Measurements from ENCODE around the gene OSBPL2.

The OSBPL2 gene

DNA sequence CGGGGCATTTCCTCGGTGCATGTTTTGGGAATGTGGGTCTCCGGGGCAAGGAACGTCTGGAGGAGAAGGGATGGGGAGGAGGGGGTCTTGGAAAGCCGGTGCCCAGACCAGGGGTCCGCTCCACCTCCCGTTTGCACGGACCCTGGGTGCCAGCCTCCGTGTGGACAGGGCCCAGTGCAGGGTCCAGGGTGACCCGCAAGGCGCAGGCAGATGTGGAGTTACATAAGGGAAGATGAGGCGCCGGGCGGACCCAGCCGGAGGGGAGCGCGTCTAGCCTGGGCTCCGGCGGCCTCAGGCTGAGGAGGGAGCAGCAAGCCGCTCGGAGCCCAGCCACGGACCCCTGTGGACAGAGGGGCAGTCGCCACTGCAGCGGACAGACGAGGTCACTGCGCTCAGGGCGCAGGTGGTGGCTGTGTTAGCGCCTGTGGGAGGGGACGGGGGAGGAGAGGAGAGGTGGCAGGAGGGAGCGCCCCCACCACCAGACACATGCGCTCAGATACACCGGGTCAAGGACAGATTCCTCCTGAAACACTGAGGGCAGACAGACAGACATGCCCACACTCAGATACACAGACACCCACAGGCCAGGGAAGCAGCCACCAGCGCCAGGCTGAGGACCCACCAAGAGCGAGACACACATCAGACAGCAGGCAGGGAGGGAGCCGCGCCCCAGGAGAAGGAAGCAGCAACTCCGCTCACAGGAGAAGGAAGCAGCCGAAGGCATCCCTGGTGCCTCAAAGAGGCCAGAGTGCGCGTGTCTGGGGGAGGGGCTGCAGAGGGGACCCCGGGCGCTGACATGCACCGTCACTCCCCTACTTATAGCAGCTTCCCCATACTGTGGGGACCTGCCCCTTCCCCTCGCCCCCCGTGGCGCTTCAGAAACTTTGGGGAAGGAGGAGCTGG, 17.4 kb upstream of the OSBPL2 start:
- in situ Hi-C loops (cut with MboI; ENCODE audit: low sequenced_read_pairs), result no loop called here

DNA sequence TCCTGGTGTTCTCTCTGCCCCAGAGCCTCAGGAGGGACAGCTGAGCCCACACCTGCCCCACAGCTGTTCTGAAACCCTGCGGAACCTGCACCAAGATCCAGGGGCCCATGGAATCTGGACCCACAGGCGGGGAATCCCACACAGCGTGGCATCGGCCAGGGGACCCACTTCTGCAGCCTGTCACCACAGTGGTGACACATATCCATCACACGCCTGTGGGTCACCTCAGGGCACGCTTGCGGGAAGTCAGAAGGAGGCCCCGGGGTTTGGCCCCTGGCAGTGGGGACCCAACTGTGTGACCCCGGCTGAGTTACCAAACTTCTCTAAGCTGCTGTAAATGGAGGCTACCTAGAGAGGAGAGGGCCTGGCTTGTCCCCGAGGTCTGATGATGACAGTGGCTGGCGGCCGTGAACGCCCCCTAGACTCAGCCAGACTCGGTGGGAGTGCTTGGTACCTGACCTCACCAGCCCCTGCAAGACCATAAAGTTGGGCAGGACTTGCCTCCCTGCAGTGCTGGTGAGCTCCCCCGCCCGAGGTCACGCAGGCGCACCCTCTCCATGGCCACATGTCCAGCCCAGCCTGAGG, 16.0 kb upstream of the OSBPL2 start:
- in situ Hi-C loops (cut with MboI; ENCODE audit: low sequenced_read_pairs), result no loop called here

DNA sequence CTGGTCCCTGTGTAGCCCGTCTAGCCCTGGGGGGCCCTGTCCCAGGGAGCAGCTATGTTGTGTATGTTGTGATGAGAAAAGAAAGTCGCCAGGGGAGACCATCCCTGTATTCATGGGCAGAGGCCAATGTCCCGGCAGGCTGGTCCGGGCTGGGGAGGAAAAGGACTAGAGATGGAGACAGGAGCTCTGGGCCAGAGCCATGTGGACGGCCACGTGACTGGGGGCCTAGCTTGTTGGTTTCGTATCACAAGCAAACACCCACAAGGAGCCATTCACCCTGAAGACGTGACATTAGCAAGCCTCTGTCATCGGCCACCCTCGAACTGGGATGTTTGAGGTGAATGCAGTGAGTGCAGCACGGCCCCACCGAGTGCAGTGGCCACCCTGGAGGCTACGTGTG, 15.3 kb upstream of the OSBPL2 start:
- in situ Hi-C loops (cut with MboI; ENCODE audit: low sequenced_read_pairs), result no loop called here

DNA sequence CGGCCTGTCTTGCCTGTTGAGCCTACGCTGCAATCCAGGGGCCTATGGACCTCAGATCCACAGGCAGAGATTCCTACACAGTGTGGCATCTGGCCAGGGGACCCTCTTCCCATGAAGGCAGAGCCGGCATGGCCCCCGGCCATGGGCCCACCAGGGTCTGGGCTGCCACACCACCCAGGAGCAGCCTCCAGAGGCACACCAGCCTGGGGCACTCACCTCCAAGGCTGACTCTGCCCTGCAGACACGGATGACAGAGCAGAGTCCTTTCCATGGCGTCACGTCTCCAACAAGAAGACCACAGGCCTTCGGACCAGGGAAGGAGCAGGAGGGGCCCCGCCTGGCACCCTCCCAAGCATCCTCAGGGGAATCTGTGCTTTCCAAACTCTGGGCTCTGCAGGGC, 14.8 kb upstream of the OSBPL2 start:
- in situ Hi-C loops (cut with MboI; ENCODE audit: low sequenced_read_pairs), result no loop called here

DNA sequence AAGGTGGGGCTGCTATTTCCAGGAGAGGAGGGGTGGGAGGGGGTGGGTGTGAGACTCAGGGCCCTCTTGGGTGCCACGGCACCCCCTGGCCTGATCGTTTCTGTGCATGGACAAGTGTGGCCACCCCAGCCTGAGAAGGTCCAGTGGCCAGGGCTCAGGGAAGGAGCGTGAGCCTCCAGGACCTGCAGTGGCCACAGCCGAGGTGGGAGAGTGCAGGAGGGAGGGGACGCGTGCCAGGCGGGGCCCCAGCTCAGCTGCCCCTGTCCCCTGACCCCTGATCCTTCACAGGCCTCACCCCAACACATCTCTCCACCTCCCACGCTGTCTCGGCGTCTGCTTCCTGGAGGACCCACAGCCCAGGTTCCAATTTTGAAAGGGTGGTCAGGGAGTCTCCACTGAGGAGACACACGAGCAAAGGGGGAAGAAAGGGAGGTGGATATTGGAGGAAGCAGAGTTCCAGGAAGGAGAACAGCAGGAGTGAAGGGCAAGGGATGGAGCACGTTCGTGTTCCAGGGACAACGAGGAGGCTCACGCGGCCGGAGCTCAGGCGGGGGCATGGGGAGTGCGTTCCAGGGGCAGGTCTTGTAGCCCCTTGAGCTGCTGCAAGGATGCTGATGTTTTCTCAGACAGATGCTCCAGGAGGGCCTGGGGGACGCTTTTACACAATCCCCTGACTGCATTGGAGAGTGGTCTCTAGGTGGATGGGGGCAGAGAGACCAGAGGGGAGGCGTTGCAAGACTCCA, 14.0 kb upstream of the OSBPL2 start:
- in situ Hi-C loops (cut with MboI; ENCODE audit: low sequenced_read_pairs), result no loop called here

DNA sequence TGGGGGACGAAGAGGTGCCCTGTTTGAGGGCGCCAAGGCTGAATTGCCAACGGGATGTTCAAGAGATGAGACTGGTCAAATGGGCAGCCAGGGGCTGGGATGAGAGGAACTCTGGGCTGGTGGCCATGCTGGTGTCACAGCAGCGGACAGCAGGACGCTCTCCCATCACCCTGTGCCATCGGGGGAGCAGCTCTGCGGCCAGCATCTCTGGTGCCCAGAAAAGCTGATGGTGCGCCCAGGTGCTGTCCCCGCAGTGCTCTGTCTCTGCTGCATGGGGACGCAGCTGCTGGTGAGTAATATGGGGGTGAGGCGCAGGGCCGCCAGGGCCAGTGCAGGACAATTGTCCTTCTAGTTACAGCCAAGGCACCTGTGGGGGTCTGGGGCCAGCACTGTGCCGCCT, 13.3 kb upstream of the OSBPL2 start:
- in situ Hi-C loops (cut with MboI; ENCODE audit: low sequenced_read_pairs), result no loop called here

DNA sequence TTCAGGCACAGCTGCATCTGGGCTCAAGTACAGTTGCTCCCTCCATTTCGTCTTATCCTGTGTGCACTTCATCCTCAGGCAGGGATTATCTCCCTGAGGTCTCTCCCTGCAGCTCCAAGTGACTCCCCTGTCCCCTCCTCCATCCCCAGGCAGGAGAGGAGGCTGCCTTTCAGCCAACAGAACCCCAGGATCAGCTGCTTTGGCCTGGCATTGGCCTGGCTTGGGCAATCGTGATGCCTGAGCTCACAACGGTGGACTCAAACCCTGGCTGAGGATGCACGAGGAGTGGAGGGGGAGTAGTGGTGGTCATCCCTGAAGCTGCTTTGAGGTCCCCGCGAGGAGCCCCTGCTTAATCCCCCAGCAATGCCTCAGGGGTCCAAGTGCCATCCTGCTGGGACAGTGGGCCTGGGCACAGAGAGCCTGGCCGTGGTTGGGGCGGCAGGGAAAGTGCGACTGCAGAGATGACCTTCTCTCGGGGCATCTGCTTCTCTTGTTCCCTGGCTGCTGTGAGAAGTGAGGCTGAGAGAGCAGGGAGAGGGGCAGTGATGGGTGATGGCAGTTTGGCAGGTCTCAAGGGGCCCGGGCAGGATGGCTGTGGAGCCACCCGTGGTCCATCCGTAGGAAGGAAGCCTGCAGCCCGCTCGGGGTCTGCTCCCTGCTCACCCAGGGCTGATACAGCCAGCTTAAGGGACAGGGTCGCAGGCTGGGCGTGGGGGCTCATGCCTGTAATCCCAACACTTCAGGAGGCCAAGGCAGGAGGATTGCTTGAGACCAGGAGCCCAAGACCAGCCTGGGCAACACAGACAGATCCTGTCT, 12.3 kb upstream of the OSBPL2 start:
- in situ Hi-C loops (cut with MboI; ENCODE audit: low sequenced_read_pairs), result no loop called here

DNA sequence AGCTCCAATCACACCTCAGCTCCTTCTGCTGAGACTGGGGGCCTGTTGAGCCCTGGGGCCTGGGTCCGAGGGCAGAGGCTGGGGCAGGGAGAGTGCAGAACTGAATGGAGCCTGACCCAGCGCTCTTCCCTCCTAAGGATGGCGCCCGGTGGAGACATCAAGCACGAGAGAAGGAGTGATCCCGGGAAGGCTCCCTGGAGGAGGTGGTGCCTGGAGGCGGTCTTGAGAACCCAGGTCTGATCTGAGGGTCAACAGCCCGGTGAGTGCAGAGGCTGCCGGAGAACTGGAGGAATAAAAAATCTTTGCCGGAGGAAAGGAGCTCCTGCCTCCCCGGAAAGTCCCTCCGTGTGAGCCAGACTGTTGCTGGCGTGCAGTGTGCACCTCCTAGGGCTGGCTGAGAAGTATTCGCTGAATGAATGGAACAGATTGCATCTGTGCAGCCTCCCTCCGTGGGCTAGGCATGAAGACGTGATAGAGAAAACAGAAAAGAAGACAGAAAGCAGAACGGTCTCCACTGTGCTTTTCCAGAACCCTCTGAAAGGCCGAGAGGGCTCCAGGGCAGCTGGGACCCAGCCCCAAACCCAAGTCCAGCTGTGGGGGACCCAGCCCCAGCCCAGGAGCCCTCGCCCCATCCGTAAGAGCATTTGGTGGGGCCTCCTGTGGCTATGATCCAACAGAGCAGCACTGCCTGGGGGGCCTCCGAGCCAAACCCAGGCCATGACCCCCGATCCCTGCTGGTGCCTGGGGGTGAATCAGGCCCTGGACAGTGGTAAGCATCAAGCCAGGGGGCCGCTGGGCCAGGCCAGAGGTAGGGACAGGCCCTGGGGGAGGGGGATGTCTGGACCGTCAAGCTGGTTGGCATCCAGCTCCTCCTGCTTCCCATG, 11.4 kb upstream of the OSBPL2 start:
- in situ Hi-C loops (cut with MboI; ENCODE audit: low sequenced_read_pairs), result no loop called here

DNA sequence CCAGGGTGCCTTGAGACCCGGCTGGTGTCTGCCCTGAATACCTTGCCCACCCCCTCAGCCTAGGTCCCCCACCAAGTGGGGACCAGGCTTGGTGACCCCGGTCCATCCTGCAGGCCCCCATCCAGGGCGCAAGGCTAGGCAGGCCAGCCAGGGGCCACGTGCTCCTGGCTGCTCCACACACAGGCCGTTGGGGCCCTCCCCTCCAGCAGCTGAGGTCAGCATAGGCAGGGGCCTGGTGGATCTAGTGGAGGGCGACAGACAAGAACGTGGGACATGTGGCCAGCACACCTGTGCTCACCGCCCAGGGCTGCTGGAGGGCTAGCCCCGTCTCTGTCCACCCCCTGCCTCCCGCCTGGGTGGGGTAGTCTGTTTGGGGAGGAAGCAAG, 10.7 kb upstream of the OSBPL2 start:
- in situ Hi-C loops (cut with MboI; ENCODE audit: low sequenced_read_pairs), result no loop called here

DNA sequence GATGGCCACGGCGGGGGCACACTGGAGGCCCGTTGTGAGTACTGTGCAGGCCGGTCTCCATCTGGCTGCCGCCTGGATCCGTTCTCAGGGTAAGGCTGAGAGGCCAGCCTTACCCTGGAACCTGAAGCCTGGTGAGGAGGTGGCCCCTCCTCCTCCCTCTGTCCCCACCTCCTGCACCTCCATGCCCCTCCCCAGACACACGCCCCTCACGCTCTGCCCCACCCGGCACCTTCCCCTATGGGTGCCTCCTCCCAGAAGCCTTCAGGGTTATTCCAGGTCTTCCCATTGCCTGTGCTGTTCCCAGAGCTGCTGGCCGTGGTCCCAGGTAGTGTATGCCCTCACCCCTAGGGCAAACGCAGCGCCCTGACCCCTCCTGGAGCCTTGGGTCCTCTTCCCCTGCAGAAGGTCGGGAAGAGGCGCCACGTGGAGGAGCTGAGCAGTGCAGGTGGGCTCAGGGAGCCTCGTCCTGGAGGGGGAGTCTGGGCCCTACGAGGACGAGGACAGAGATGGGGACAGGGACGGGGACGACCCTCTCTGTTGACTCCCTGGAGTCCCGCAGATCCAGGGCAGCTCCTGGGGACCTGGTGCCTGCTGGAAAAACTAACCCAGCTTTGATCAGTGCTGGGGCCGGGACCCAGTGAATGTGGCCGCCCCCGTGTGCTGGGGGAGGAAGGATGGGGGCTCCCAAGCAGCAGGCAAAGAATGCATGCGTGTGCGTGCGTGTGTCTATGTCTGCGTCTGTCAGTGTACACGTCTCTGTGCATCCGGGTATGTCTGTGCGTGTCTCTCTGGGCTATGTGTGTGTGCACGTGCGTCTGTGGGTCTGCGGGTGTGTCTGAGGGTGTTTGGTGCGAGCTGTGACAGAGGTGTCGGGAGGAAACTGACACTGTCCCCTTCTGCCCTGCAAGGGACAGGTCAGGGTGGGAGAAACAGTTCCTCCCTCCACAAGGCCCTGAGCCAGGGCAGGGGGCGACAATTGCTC, 10.1 kb upstream of the OSBPL2 start:
- in situ Hi-C loops (cut with MboI; ENCODE audit: low sequenced_read_pairs), result no loop called here

DNA sequence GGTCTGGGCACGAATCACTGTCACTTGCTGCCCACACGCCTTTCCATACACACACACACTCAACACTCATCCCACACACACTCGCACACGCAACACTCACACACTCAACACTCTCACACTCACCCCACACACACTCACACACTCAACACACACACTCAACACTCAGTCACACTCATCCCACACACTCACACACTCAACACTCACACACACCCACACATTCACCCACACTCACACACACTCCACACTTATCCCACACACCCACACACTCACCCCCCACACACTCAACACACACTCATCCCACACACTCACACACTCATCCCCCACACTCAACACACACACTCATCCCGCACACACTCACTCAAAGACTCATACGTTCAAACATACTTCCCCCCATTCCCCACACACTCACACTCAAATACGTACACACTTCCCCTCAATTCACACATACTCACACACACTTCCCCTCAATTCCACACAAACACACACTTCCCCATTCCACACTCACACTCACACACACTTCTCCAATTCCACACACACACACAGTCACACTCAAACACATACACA, 9.3 kb upstream of the OSBPL2 start:
- in situ Hi-C loops (cut with MboI; ENCODE audit: low sequenced_read_pairs), result no loop called here

DNA sequence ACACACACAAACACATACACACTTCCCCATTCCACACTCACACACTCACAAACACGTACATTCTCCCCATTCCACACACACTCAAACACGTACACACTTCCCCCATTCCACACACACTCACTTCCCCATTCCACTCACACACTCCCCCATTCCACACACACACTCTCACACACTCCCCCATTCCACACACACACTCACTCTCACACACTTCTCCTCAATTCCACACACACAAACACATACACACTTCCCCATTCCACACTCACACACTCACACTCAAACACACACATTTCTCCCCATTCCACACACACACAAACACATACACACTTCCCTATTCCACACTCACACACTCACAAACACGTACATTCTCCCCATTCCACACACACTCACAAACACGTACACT, 8.7 kb upstream of the OSBPL2 start:
- in situ Hi-C loops (cut with MboI; ENCODE audit: low sequenced_read_pairs), result no loop called here

DNA sequence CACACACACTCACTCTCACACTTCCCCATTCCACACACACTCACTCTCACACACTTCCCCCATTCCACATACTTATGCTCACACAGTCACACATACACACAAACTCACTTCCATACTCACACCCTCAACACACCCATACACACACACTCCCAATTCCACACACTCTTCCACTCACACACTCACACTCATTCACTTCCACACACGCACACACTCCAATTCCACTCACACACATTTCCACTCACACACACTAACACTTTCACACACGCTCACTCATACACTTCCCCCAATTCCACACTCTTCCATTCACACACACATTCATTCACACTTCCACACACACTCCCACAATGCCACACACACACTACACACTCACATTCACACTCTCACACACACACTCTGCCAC, 8.0 kb upstream of the OSBPL2 start:
- in situ Hi-C loops (cut with MboI; ENCODE audit: low sequenced_read_pairs), result no loop called here

DNA sequence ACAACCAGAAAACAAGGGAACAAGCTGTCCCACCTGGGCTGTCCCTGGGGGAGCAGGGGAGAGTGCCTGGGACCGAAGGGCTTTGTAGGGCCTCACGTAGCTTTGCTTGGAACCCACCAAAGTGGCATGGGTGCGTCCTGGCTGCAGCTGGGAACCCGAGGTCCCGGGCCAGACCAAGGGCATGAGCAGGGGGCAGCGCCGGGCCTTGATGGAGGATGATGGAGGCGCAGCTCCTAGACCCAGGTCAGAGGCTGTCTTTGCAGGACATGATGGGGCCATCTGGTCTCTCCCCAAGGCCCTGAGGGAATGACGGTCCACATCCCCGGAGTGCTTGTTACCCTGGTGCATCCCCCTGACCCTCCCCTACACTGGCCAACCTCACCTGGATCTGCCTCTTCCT, 7.6 kb upstream of the OSBPL2 start:
- in situ Hi-C loops (cut with MboI; ENCODE audit: low sequenced_read_pairs), result no loop called here

DNA sequence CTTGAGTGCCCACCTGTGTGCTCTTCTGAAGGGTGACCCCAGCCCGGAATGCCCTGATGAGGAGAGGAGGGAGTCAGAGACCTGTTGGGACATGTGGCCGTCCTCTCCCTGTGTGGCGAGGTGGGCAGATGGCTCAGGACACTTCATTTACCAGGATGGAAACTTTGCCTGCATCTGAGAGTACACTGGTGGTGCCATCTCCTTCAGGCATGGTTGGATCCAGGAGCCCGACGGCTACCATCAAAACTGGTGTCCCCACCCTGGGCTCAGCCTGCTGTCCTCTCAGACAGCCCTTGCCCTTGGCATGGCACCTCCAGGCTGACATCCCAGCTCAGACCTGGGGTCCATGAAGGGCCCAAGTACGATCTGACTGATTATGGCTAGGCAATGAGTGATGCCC, 7.0 kb upstream of the OSBPL2 start:
- in situ Hi-C loops (cut with MboI; ENCODE audit: low sequenced_read_pairs), result no loop called here

DNA sequence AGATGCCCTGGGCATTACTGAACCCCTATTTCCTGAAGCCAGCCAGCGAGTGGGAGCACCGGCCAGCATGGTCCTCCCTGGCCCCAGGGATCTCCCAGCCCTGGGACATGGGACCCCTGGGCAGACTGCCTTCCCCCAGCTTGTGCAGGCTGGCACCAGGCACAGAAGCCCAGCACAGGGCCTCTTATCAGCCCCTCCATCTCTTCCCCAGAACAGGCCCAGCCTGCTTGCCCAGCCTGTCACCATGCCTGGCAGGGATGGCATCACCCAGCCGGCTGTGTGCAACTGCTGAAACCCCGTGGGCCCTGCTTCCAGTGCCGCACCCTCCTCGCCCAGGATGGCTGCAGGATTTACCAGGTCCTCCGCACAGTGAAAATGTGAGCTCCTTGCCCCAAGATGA, 6.1 kb upstream of the OSBPL2 start:
- in situ Hi-C loops (cut with MboI; ENCODE audit: low sequenced_read_pairs), result no loop called here

DNA sequence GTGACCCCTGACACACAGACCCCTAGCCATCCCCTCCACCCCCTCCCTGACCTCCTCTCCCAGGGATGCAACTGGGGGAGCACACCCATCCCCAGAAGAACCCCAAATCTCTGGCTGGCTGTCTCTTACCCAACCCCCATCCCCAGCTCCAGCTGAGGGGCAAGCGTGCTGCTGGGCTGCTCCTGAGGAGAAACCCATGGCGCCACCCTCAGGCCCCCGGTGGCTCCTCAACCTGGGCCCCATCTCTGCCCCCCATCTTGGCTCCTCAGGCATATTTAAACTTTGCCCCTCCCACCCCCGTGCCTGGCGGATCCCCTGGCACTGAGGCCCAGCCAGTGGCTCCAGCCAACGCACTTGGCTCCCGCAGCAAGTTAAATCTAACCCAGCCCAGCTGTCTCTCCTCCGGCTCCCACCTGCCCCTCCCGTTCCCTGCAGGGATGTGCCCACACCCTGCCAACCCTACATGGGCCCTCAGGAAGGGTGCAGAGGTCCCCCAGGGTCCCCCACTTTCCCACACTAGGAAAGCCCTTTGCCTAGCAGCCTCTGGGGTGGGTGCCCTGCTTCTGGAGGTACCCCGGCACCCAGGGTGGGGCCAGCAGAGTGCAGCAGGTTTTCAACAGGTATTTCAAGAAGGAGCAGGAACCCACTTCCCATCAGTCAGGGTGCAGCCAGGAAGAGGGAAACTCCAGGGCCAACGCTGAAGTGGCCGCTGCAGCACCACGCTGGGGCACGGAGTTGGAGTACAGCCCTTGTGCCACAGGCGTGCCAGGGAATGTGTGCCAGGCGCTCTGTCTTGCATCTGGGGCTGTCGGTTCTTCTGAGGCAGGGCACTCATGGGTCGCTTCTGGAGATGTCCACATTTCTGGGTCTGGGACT, 5.3 kb upstream of the OSBPL2 start:
- in situ Hi-C loops (cut with MboI; ENCODE audit: low sequenced_read_pairs), result no loop called here

DNA sequence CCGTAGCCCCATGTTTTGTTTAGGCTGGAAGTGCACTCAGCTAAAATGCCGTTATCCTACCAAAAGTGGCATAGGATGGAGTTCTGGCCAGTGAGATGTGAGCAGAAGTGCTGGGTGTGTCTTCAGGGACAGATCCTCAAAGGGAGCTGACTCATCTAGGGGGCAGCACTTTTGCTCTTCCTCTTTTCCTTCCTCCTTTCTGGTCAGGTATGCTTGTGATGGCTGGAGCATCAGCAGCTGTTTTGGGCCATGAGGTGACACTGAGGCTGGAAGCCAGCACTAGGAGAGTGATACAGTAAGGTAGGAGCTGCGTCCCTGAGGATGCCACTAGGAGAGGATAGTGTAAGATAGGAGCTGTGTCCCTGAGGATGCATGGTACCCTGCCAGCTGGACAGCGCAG, 4.6 kb upstream of the OSBPL2 start:
- in situ Hi-C loops (cut with MboI; ENCODE audit: low sequenced_read_pairs), result no loop called here

Data from hTERT RPE-1 (cell line).